HepG2 (cell line): ENCODE data around the gene PPARA. TPM values are rescaled to one million over a fixed set of nuclear protein-coding genes. Genes with fewer than 3 reads are reported as not detected.
A peak's percentile ranks its signal among the peaks of the same experiment; 100 is the strongest.

ENCODE experiments used
- ATAC-seq: fragments of 200-7000 bp; cut with Tn5 transposase; 3 replicates; pipeline ENCODE4 v1.9.1; 2020; ENCODE audit warnings: mild to moderate bottlenecking, moderate library complexity
- BruUV-seq: library from RNA; stranded (reverse); fragments of 400-500 nt; replicated peaks from 2 replicates; lab custom pipeline; 2021; lab: Mats Ljungman, UMichigan
- CTCF ChIA-PET: fragments of 300-600 bp; formaldehyde crosslinking; extraction: SDS; loops from one replicate; lab custom pipeline; 2021; ENCODE audit warnings: low total read pairs, inconsistent platforms, low intra/inter-chr PET ratio; lab: Yijun Ruan, JAX
- POLR2A ChIA-PET: fragments of 350-600 bp; sonication (Branson Sonifier 250); formaldehyde crosslinking; loops from one replicate; lab custom pipeline; 2020; ENCODE audit warnings: antibody characterized with exemption, inconsistent platforms; lab: Yijun Ruan, JAX
- DNase-seq: peaks from one replicate; pipeline ENCODE4 v3.0.0-alpha.2; 2015; ENCODE audit warnings: low spot score
- FAIRE-seq: peaks from 3 replicates; lab custom pipeline; 2011; peaks lifted over from hg19 to GRCh38; lab: Jason Lieb, UNC
- H2AFZ ChIP-seq: one replicate; pipeline ENCODE4 v1.6.1; 2011; ENCODE audit warnings: low read length, inconsistent platforms
- H3K27ac ChIP-seq: fragments of 300-600 bp; 3 replicates; pipeline ENCODE4 v1.8.0; 2011; ENCODE audit warnings: mixed run types, mild to moderate bottlenecking, mixed read lengths, low read length, inconsistent platforms; ENCODE audit not compliant: insufficient read depth; ENCODE audit errors: extremely low read length
- H3K27me3 ChIP-seq, 2 experiments: fragments of 200-600 bp in 1 of 2; 2 replicates in 1 of 2; 3 replicates in 1 of 2; pipeline versions ENCODE4 v1.6.0 to v1.8.0; 2011; ENCODE audit warnings: low read length in 2 of 2, mild to moderate bottlenecking in 2 of 2, moderate library complexity in 2 of 2, inconsistent platforms in 1 of 2; ENCODE audit not compliant: insufficient read depth in 2 of 2, control insufficient read depth in 1 of 2
- H3K36me3 ChIP-seq, 2 experiments: fragments of 200-600 bp in 1 of 2; replicated peaks in 1 of 2; 2 replicates in 1 of 2; 3 replicates in 1 of 2; pipeline versions ENCODE4 v1.5.1 to v1.8.0; 2011; ENCODE audit warnings: low read length in 2 of 2, inconsistent platforms in 1 of 2; ENCODE audit not compliant: insufficient read depth in 2 of 2, control insufficient read depth in 1 of 2
- H3K4me1 ChIP-seq: 2 replicates; pipeline ENCODE4 v1.5.1; 2012; ENCODE audit warnings: low read length, inconsistent platforms; ENCODE audit not compliant: insufficient read depth
- H3K4me2 ChIP-seq: 2 replicates; pipeline ENCODE4 v1.6.0; 2011; ENCODE audit warnings: low read depth, low read length, inconsistent platforms
- H3K4me3 ChIP-seq, 3 experiments: fragments of 200-600 bp in 1 of 3; sonication (generic), shearing (Covaris generic) in 1 of 3; replicated peaks in 1 of 3; 2 replicates each; pipeline ENCODE4 v1.5.1; 2011 to 2016; ENCODE audit warnings: low read length in 3 of 3, inconsistent platforms in 2 of 3, low read depth in 2 of 3, mild to moderate bottlenecking in 2 of 3, control low read depth in 1 of 3, mixed read lengths in 1 of 3; ENCODE audit not compliant: insufficient read depth in 1 of 3
- H3K79me2 ChIP-seq: one replicate; pipeline ENCODE4 v1.6.1; 2011; ENCODE audit warnings: low read length, inconsistent platforms; ENCODE audit not compliant: insufficient read depth
- H3K9ac ChIP-seq: 2 replicates; pipeline ENCODE4 v1.6.0; 2011; ENCODE audit warnings: mild to moderate bottlenecking, low read depth, low read length, inconsistent platforms; ENCODE audit not compliant: insufficient read depth
- H3K9me3 ChIP-seq: 2 replicates; pipeline ENCODE4 v1.5.1; 2012; ENCODE audit warnings: mild to moderate bottlenecking, low read length
- H4K20me1 ChIP-seq: 2 replicates; pipeline ENCODE4 v1.6.0; 2011; ENCODE audit warnings: inconsistent platforms, mild to moderate bottlenecking, low read length, moderate library complexity; ENCODE audit not compliant: insufficient read depth
- BHLHE40 ChIP-seq: IDR thresholded peaks from 2 replicates; pipeline ENCODE4 v1.6.1; 2011; ENCODE audit warnings: low read length, improper control_type of control experiment
- GTF3A ChIP-seq: sonication (generic); formaldehyde crosslinking; conservative IDR thresholded peaks from 2 replicates; pipeline ENCODE4 v1.4.0; 2020; ENCODE audit warnings: mild to moderate bottlenecking, missing genetic modification reagents
- HHEX ChIP-seq: IDR thresholded peaks from 2 replicates; pipeline ENCODE4 v1.6.1; 2016; ENCODE audit warnings: control low read depth
- KDM3A ChIP-seq: IDR thresholded peaks from 2 replicates; pipeline ENCODE4 v1.6.1; 2018; ENCODE audit warnings: low read depth, missing compliant biosample characterization
- MED13 ChIP-seq: sonication (generic); formaldehyde crosslinking; IDR thresholded peaks from 2 replicates; pipeline ENCODE4 v1.5.0; 2020; ENCODE audit warnings: missing genetic modification reagents
- NFYB ChIP-seq: sonication (generic); formaldehyde crosslinking; IDR thresholded peaks from 2 replicates; pipeline ENCODE4 v1.4.0; 2020; ENCODE audit warnings: missing genetic modification reagents
- RBFOX2 ChIP-seq: fragments of 200-400 bp; formaldehyde crosslinking; IDR thresholded peaks from 2 replicates; pipeline ENCODE4 v1.6.1; 2017; ENCODE audit warnings: low read depth, mild to moderate bottlenecking, low read length
- RBM39 ChIP-seq: fragments of 200-400 bp; formaldehyde crosslinking; IDR thresholded peaks from one replicate; pipeline ENCODE4 v1.6.1; 2018; ENCODE audit warnings: antibody characterized with exemption, mild to moderate bottlenecking, low read depth, low read length; ENCODE audit not compliant: poor library complexity, severe bottlenecking
- RFXAP ChIP-seq: sonication (generic); formaldehyde crosslinking; IDR thresholded peaks from 2 replicates; pipeline ENCODE4 v1.4.0; 2020; ENCODE audit warnings: missing genetic modification reagents, borderline replicate concordance
- STAG1 ChIP-seq: sonication (generic); formaldehyde crosslinking; IDR thresholded peaks from 2 replicates; pipeline ENCODE4 v1.4.0; 2020; ENCODE audit warnings: missing genetic modification reagents
- TBP ChIP-seq: sonication (generic); formaldehyde crosslinking; IDR thresholded peaks from 2 replicates; pipeline ENCODE4 v1.5.0; 2020; ENCODE audit warnings: missing genetic modification reagents
- TOPORS ChIP-seq: sonication (generic); formaldehyde crosslinking; IDR thresholded peaks from 2 replicates; pipeline ENCODE4 v1.8.0; 2023; ENCODE audit warnings: mild to moderate bottlenecking, missing genetic modification reagents
- ZMAT3 ChIP-seq: sonication (generic); formaldehyde crosslinking; conservative IDR thresholded peaks from 2 replicates; pipeline ENCODE4 v1.7.0; 2021; ENCODE audit warnings: missing genetic modification reagents
- ZNF160 ChIP-seq: sonication (generic); formaldehyde crosslinking; IDR thresholded peaks from 2 replicates; pipeline ENCODE4 v1.8.0; 2022; ENCODE audit warnings: mild to moderate bottlenecking, inconsistent platforms, missing genetic modification reagents
- ZNF263 ChIP-seq: sonication (generic); formaldehyde crosslinking; IDR thresholded peaks from 2 replicates; pipeline ENCODE4 v1.4.0; 2020; ENCODE audit warnings: missing genetic modification reagents
- ZNF672 ChIP-seq: sonication (generic); formaldehyde crosslinking; IDR thresholded peaks from 2 replicates; pipeline ENCODE4 v1.8.1; 2022; ENCODE audit warnings: missing genetic modification reagents
- ZNF724P ChIP-seq: sonication (generic); formaldehyde crosslinking; IDR thresholded peaks from 2 replicates; pipeline ENCODE4 v1.8.0; 2022; ENCODE audit warnings: missing genetic modification reagents, borderline replicate concordance
- ZNF768 ChIP-seq: sonication (generic); formaldehyde crosslinking; IDR thresholded peaks from 2 replicates; pipeline ENCODE4 v1.4.0; 2020; ENCODE audit warnings: missing genetic modification reagents
- WGBS: methylation state at CpG from one replicate; pipeline ENCODE4 v1.1.6; 2017; ENCODE audit warnings: low lambda C conversion rate; 5-methylcytosine and 5-hydroxymethylcytosine counted together
- in situ Hi-C: cut with HindIII; loops from 2 replicates; pipeline ENCODE4 v1.10.0; 2017; ENCODE audit warnings: low pct_unique_long_range_greater_than_20kb; ENCODE audit not compliant: extremely low pct_ligation_motif_present
- intact Hi-C: fragments of 100-400 bp; cut with micrococcal nuclease; formaldehyde crosslinking; loops from one replicate; pipeline ENCODE4 v1.10.0; 2022; ENCODE audit not compliant: unreplicated experiment
- polyA plus RNA-seq, 8 experiments: library from polyadenylated mRNA; depleted of rRNA in 3 of 8; stranded (reverse) in 7 of 8; unstranded in 1 of 8; fragments of >200 nt; fragmentation: Illumina TruSeq in 4 of 8; extraction: Trizol in 4 of 8; gene quantifications; 2 replicates each; pipeline versions ENCODE4 v1.2.1 to v1.2.3, GENCODE V29; 2011 to 2016; ENCODE audit warnings: low read depth in 4 of 8, missing spikeins in 1 of 8, mixed read lengths in 1 of 8; ENCODE audit not compliant: insufficient read depth in 1 of 8
- total RNA-seq, 5 experiments: library from RNA; depleted of rRNA; stranded (reverse); fragments of >200 nt; fragmentation: Illumina TruSeq; extraction: Trizol; gene quantifications; 2 replicates each; pipeline ENCODE4 v1.2.3, GENCODE V29; 2016; ENCODE audit warnings: low read depth in 1 of 5
- TF ChIP-seq, protein P1 (sequence below): sonication (generic); formaldehyde crosslinking; IDR thresholded peaks from 2 replicates; pipeline ENCODE4 v1.5.1; 2020; ENCODE audit warnings: missing genetic modification reagents, mild to moderate bottlenecking, borderline replicate concordance
- TF ChIP-seq, protein P2 (sequence below): sonication (generic); formaldehyde crosslinking; IDR thresholded peaks from 2 replicates; pipeline ENCODE4 v1.5.1; 2020; ENCODE audit warnings: mild to moderate bottlenecking, missing genetic modification reagents, moderate library complexity

Gene PPARA
- total and polyA plus RNA-seq, 2 of the 13 experiments (the other 11 are each of a cell fraction or from before 2014, with no cell fraction given): 18.2 to 24.7 TPM

DNA sequence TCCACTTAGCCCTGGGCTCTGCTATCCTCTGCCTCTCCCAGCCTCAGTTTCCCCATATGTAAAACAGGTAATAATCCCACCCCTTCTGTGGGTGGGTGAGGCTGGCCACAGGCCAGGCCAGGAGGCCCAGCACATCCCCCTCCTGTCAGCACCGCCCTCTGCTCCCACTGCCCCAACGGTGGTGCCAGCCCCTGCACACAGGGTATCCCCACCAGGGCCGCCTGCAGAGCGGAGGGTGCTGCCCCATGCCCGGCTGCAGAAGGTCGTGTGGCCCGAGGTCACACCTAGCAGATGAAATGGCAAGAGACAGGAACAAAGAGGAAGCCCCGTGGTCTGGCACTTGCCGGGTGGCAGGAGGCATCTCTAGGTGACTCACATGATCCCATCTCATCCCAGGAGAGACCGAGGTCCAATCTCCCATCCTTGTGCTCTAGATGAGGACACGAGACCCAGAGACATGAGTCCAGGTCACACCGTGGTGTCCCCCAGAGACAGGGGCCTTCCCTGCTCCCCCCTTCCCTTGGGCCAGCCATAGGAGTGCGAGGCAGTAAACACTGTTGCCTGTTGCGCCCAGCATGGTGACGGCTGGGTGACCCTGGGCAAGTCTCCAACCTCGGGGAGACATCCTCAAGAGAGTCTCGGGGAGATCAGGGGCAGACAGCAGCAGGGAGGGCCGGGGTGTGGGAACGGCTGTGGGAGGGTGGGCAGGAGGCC lies 27.2 kb upstream of the PPARA start (continued):
- no peak for TF ChIP-seq RFXAP
- TF ChIP-seq RBM39: peak; percentile 18
- TF ChIP-seq, protein P1, sequence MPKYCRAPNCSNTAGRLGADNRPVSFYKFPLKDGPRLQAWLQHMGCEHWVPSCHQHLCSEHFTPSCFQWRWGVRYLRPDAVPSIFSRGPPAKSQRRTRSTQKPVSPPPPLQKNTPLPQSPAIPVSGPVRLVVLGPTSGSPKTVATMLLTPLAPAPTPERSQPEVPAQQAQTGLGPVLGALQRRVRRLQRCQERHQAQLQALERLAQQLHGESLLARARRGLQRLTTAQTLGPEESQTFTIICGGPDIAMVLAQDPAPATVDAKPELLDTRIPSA (CRISPR knock-in tag): no peak

DNA sequence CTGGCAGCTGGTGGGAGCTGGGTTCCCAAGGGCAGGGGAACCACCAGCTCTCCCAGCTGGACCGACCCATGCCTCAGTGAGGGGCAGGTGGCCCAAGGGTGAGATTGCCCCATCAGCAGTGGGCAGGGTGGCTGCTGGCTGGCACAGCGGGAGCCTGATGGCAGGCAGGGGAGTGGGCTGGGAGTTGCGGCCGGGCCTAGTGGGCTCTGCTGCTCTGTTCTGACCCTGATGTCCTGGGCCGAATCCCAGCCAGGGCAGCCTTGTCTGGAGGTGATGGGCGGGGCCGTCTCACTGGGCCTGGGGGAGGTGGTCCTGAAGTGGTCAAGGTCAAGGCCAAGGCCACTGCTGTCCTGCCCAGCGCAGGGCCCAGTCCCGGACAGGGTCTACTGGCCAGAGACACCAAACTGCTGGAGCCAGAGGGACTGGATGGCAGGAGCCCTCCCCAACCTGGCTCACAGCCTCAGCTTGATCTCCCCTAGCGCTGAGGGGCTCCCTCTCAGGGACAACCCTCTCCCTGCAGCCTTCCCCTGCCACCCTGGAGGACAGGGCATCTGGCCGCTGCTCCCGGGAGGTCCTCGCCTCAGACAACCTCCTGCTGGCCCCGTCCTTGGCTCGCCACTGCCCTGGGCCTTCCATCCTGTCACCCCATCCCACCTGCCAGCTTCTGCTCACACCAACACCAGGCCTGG lies 26.5 kb upstream of the PPARA start:
- Histone ChIP-seq H3K4me3 (no peak overlapping the region), H3K9me3 (no peaks in the 10 kb centered on the region), H3K27me3 (peaks cover 12 to 56% of the 10 kb centered on the region in 2 experiments; a peak in 4 of 5 replicates), H3K4me1 (peaks cover 59% of the 10 kb centered on the region), H3K9ac (no peak overlapping the region), H4K20me1 (no peaks in the 10 kb centered on the region), H3K79me2 (no peaks in the 10 kb centered on the region), H3K36me3 (no peaks in the 10 kb centered on the region), H3K27ac (no peak overlapping the region), H3K4me2 (no peak overlapping the region), H2AFZ (no peak overlapping the region)
- ChIA-PET CTCF (interaction anchor here (3.2 kb wide), 1 partner anchor 190 kb away, joined by 37 read pairs; no protein-coding TSS in a partner anchor), POLR2A (interaction anchor here (0.6 kb wide), 1 partner anchor 815 kb away, joined by 3 read pairs; no protein-coding TSS in a partner anchor)
- ATAC-seq (no peak), FAIRE-seq (no peak), DNase-seq (no peak)
- 93% methylated on average over 3 of the region's 15 CpGs for WGBS
- intact Hi-C loops (no loop called here), in situ Hi-C loops (loop anchor here (5.0 to 25.0 kb wide), 2 partner anchors 188 to 487 kb away; no protein-coding TSS in a partner anchor)
- BruUV-seq: no TSS peak
- TF ChIP-seq KDM3A (CRISPR knock-in tag): no peak
- TF ChIP-seq HHEX: no peak
- no peak for TF ChIP-seq STAG1
- TF ChIP-seq ZNF768: no peak
- no peak for TF ChIP-seq ZNF672 (CRISPR knock-in tag)
- no peak for TF ChIP-seq BHLHE40
- no peak for TF ChIP-seq GTF3A
- TF ChIP-seq NFYB (CRISPR knock-in tag): no peak
- TF ChIP-seq ZNF263 (CRISPR knock-in tag): no peak
- TF ChIP-seq TBP (CRISPR knock-in tag): no peak
- no peak for TF ChIP-seq RBFOX2
- no peak for TF ChIP-seq MED13 (CRISPR knock-in tag)
- no peak for TF ChIP-seq TOPORS (CRISPR knock-in tag)
- 0 out of 2 replicates have a peak, but pooled peaks have one; percentile 35 for TF ChIP-seq ZNF724P (CRISPR knock-in tag)
- TF ChIP-seq ZNF160: no peak
- TF ChIP-seq ZMAT3 (CRISPR knock-in tag): no peak
- TF ChIP-seq, protein P2, sequence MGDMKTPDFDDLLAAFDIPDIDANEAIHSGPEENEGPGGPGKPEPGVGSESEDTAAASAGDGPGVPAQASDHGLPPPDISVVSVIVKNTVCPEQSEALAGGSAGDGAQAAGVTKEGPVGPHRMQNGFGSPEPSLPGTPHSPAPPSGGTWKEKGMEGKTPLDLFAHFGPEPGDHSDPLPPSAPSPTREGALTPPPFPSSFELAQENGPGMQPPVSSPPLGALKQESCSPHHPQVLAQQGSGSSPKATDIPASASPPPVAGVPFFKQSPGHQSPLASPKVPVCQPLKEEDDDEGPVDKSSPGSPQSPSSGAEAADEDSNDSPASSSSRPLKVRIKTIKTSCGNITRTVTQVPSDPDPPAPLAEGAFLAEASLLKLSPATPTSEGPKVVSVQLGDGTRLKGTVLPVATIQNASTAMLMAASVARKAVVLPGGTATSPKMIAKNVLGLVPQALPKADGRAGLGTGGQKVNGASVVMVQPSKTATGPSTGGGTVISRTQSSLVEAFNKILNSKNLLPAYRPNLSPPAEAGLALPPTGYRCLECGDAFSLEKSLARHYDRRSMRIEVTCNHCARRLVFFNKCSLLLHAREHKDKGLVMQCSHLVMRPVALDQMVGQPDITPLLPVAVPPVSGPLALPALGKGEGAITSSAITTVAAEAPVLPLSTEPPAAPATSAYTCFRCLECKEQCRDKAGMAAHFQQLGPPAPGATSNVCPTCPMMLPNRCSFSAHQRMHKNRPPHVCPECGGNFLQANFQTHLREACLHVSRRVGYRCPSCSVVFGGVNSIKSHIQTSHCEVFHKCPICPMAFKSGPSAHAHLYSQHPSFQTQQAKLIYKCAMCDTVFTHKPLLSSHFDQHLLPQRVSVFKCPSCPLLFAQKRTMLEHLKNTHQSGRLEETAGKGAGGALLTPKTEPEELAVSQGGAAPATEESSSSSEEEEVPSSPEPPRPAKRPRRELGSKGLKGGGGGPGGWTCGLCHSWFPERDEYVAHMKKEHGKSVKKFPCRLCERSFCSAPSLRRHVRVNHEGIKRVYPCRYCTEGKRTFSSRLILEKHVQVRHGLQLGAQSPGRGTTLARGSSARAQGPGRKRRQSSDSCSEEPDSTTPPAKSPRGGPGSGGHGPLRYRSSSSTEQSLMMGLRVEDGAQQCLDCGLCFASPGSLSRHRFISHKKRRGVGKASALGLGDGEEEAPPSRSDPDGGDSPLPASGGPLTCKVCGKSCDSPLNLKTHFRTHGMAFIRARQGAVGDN (CRISPR knock-in tag): peak; percentile 12; the same call in 1 of the 2 replicates
